Liver (tissue), 3 donors: Measurements from ENCODE around the gene C2CD4C.

Experiments
- CTCF ChIP-seq: fragments of 150-350 bp; IDR thresholded peaks from 2 replicates; pipeline ENCODE4 v1.5.1; 2017; ENCODE audit warnings: improper control_type of control experiment, low read depth, low read length; ENCODE audit not compliant: missing input control
- GABPA ChIP-seq, 2 donors: IDR thresholded peaks in 1 of 2; conservative IDR thresholded peaks in 1 of 2; 2 replicates each; pipeline ENCODE4 v1.6.1; 2016; ENCODE audit warnings: antibody characterized with exemption in 2 of 2, mild to moderate bottlenecking in 1 of 2, moderate library complexity in 1 of 2
- JUND ChIP-seq, 2 donors: IDR thresholded peaks; 2 replicates each; pipeline ENCODE4 v1.6.1; 2016; ENCODE audit warnings: antibody characterized with exemption in 2 of 2
- MAX ChIP-seq: IDR thresholded peaks from 2 replicates; pipeline ENCODE4 v1.6.1; 2016; ENCODE audit warnings: antibody characterized with exemption
- RAD21 ChIP-seq, 2 donors: IDR thresholded peaks; 2 replicates each; pipeline ENCODE4 v1.6.1; 2016; ENCODE audit warnings: antibody characterized with exemption in 2 of 2, mild to moderate bottlenecking in 2 of 2
- REST ChIP-seq: IDR thresholded peaks from 2 replicates; pipeline ENCODE4 v1.6.1; 2016; ENCODE audit warnings: antibody characterized with exemption, mild to moderate bottlenecking
- TAF1 ChIP-seq: conservative IDR thresholded peaks from 2 replicates; pipeline ENCODE4 v1.6.1; 2016; ENCODE audit warnings: antibody characterized with exemption, mild to moderate bottlenecking
- YY1 ChIP-seq: IDR thresholded peaks from 2 replicates; pipeline ENCODE4 v1.6.1; 2016; ENCODE audit warnings: antibody characterized with exemption, mild to moderate bottlenecking
- donor health status: healthy.
- donor health status: healthy.

GRCh38 chr19:391726-392374, 17.1 kb downstream of the C2CD4C start:
- TF ChIP-seq CTCF = no peak
- no peak for TF ChIP-seq RAD21 (IDR thresholded peaks at IDR 0.05)
- no peak for TF ChIP-seq YY1
- TF ChIP-seq TAF1 = no peak
- TF ChIP-seq REST = no peak
- no peak for TF ChIP-seq GABPA (IDR thresholded peaks at IDR 0.05 in 1 of 2, conservative IDR thresholded peaks at IDR 0.05 in 1 of 2)
- TF ChIP-seq JUND (IDR thresholded peaks at IDR 0.05) = no peak
- no peak for TF ChIP-seq MAX
